Right lobe of liver (tissue), 6 donors: ENCODE results near the gene SEMG2. TPM values are rescaled to one million over a fixed set of nuclear protein-coding genes. Genes with fewer than 3 reads are reported as not detected.

Experiments
- ATAC-seq, 4 donors: fragments of 200-7000 bp; cut with Tn5 transposase; one replicate each; pipeline ENCODE4 v1.9.1; 2020; ENCODE audit warnings: mild to moderate bottlenecking in 4 of 4, moderate library complexity in 4 of 4
- DNase-seq, 3 donors: peaks; one replicate each; pipeline ENCODE4 v3.0.0-alpha.2; 2020
- H3K27ac ChIP-seq, 3 donors: fragments of 200-600 bp; one replicate each; pipeline ENCODE4 v1.8.0; 2022
- H3K27me3 ChIP-seq, 2 donors: fragments of 200-600 bp; one replicate each; pipeline ENCODE4 v1.8.0; 2022
- H3K36me3 ChIP-seq, 4 donors: fragments of 200-600 bp; sonication (generic) in 1 of 4; one replicate each; pipeline versions ENCODE4 v1.5.1 to v1.8.0; 2017 to 2022; ENCODE audit warnings: control low read depth in 1 of 4
- H3K4me1 ChIP-seq, 4 donors: fragments of 200-600 bp; sonication (generic) in 1 of 4; one replicate each; pipeline versions ENCODE4 v1.5.1 to v1.8.0; 2017 to 2022; ENCODE audit warnings: control low read depth in 1 of 4
- H3K4me3 ChIP-seq, 3 donors: fragments of 200-600 bp; one replicate each; pipeline ENCODE4 v1.8.0; 2022
- H3K9me3 ChIP-seq, 4 donors: fragments of 200-600 bp; sonication (generic) in 1 of 4; one replicate each; pipeline versions ENCODE4 v1.5.1 to v1.8.0; 2017 to 2022; ENCODE audit warnings: control low read depth in 1 of 4
- CTCF ChIP-seq, 4 donors: fragments of 200-600 bp in 3 of 4; fragments of 450-650 bp in 1 of 4; IDR thresholded peaks; one replicate each; pipeline versions ENCODE4 v1.5.1 to v1.8.0; 2016 to 2022; ENCODE audit warnings: antibody characterized with exemption in 4 of 4, mild to moderate bottlenecking in 2 of 4
- POLR2A ChIP-seq: fragments of 450-650 bp; IDR thresholded peaks from one replicate; pipeline ENCODE4 v1.6.1; 2017; ENCODE audit warnings: antibody characterized with exemption, mild to moderate bottlenecking
- WGBS: methylation state at CpG from one replicate; pipeline ENCODE4 v1.1.6; 2018; ENCODE audit warnings: low coverage, low lambda C conversion rate; ENCODE audit not compliant: insufficient coverage; ENCODE audit errors: missing lambda C conversion rate; 5-methylcytosine and 5-hydroxymethylcytosine counted together
- intact Hi-C, 2 donors: fragments of 100-400 bp; cut with DNase I; formaldehyde crosslinking; loops; one replicate each; pipeline versions ENCODE4 v1.11.2 to v1.14.1; 2022
- total RNA-seq, 6 experiments: library from RNA; depleted of rRNA in 2 of 6; stranded (reverse); fragments of >200 nt in 2 of 6; fragmentation: NEBNext Ultra II Directional in 3 of 6; extraction: Animal tissue kit (Norgen Biotek cat#: 25700) in 3 of 6; gene quantifications; one replicate each; pipeline versions ENCODE4 v1.1.0 to v1.2.4, GENCODE V29; 2016 to 2023
- donor health status: DM: no; HTN: yes; CAD: no.
- donor health status: DM: no; HTN: no; CAD: no.
- donor health status: DM: no; HTN: no; CAD: no.
- donor health status: DM: no; HTN: yes; CAD: no.
- donor health status: DM: no; HTN: yes; CAD: no.

Gene SEMG2
- total RNA-seq, 6 experiments from 2014 or later = not detected

- intact Hi-C loops = no loop called here
- DNase-seq (no peak), ATAC-seq (no peak)
- H3K27ac ChIP-seq = no peak overlapping the region
- no peaks in the 10 kb centered on the region for H3K9me3 ChIP-seq
- 55% methylated on average over 2 of the region's 2 CpGs for WGBS
- H3K4me1 ChIP-seq = no peaks in the 10 kb centered on the region
- H3K27me3 ChIP-seq = no peaks in the 10 kb centered on the region
- TF ChIP-seq CTCF (IDR thresholded peaks at IDR 0.05) = no peak
- no peak for TF ChIP-seq POLR2A
- no peaks in the 10 kb centered on the region for H3K36me3 ChIP-seq
- no peak overlapping the region for H3K4me3 ChIP-seq
Observed at GRCh38 chr20:45181639-45182038, 39.5 kb upstream of the SEMG2 start.

GRCh38 chr20:45183084-45183483 lies 38.1 kb upstream of the SEMG2 start:
- WGBS = 45% methylated on average over 2 of the region's 2 CpGs
- H3K9me3 ChIP-seq = no peaks in the 10 kb centered on the region
- no peak for ATAC-seq

GRCh38 chr20:45187693-45188092 lies 33.5 kb upstream of the SEMG2 start:
- Histone ChIP-seq H3K9me3 (no peaks in the 10 kb centered on the region), H3K4me1 (no peaks in the 10 kb centered on the region), H3K36me3 (no peaks in the 10 kb centered on the region), H3K4me3 (no peak overlapping the region), H3K27ac (no peak overlapping the region), H3K27me3 (no peaks in the 10 kb centered on the region)
- DNase-seq = no peak
- 50% methylated on average over 1 of the region's 2 CpGs for WGBS
- intact Hi-C loops = no loop called here
- no peak for ATAC-seq
- TF ChIP-seq CTCF (IDR thresholded peaks at IDR 0.05) (no peak), POLR2A (no peak)

More at GRCh38 chr20:45183084-45183483, 38.1 kb upstream of the SEMG2 start:
- TF ChIP-seq CTCF (IDR thresholded peaks at IDR 0.05) (no peak), POLR2A (no peak)
- intact Hi-C loops = no loop called here
- Histone ChIP-seq H3K4me1 (no peaks in the 10 kb centered on the region), H3K27me3 (no peaks in the 10 kb centered on the region), H3K36me3 (no peaks in the 10 kb centered on the region), H3K27ac (no peak overlapping the region), H3K4me3 (no peak overlapping the region)
- DNase-seq = no peak

GRCh38 chr20:45189067-45189609 lies 32.0 kb upstream of the SEMG2 start:
- intact Hi-C loops = no loop called here
- no peak for ATAC-seq
- no peaks in the 10 kb centered on the region for H3K27me3 ChIP-seq

More at GRCh38 chr20:45189067-45189609, 32.0 kb upstream of the SEMG2 start:
- no peak for TF ChIP-seq CTCF (IDR thresholded peaks at IDR 0.05)
- TF ChIP-seq POLR2A = no peak
- Histone ChIP-seq H3K4me3 (no peak overlapping the region), H3K4me1 (no peaks in the 10 kb centered on the region), H3K9me3 (no peaks in the 10 kb centered on the region), H3K27ac (no peak overlapping the region), H3K36me3 (no peaks in the 10 kb centered on the region)
- WGBS = 71% methylated on average over 3 of the region's 3 CpGs
- DNase-seq = no peak
